Measurements from ENCODE around the gene ELAVL1.

ELAVL1 gene

GRCh38 chr19:7923295-7924191 lies 81.9 kb downstream of the ELAVL1 start:
- no peak overlapping the region for H3K4me3 ChIP-seq (ENCODE audit: low read depth, low read length)
- DNase-seq (ENCODE audit: low read depth, low spot score), result no peak
- TF ChIP-seq CTCF (IDR thresholded peaks at IDR 0.05; ENCODE audit: insufficient read depth, low read length, missing control alignments), result no peak
- POLR2A ChIA-PET, result no interaction called here
- CTCF ChIA-PET, result interaction anchor here (0.6 to 2.0 kb wide), 6 partner anchors 15 to 84 kb away, joined by 3 to 7 read pairs (median 3); partner anchors contain the start of gene TIMM44

GRCh38 chr19:7922836-7923195 lies 82.6 kb downstream of the ELAVL1 start:
- no peak overlapping the region for H3K4me3 ChIP-seq (ENCODE audit: low read depth, low read length)
- no peak for DNase-seq (ENCODE audit: low read depth, low spot score)
- ChIA-PET CTCF (interaction anchor here (1.5 to 5.9 kb wide), 4 partner anchors 21 to 80 kb away, joined by 6 to 29 read pairs (median 8); partner anchors contain the start of gene TIMM44), POLR2A (no interaction called here)
- no peak for TF ChIP-seq CTCF (IDR thresholded peaks at IDR 0.05; ENCODE audit: insufficient read depth, low read length, missing control alignments)

GRCh38 chr19:7921967-7922835 lies 83.2 kb downstream of the ELAVL1 start:
- TF ChIP-seq CTCF (IDR thresholded peaks at IDR 0.05; ENCODE audit: insufficient read depth, low read length, missing control alignments), result no peak
- DNase-seq (ENCODE audit: low read depth, low spot score), result no peak
- peak overlapping the region; percentile 66; the same call in 1 of the 2 replicates for H3K4me3 ChIP-seq (ENCODE audit: low read depth, low read length)
- CTCF ChIA-PET, result interaction anchor here (1.5 to 5.9 kb wide), 5 partner anchors 16 to 70 kb away, joined by 3 to 29 read pairs (median 8); partner anchors contain the start of gene TIMM44
- POLR2A ChIA-PET, result no interaction called here

- ChIA-PET CTCF (interaction anchor here (0.7 to 5.9 kb wide), 9 partner anchors 8 to 81 kb away, joined by 3 to 29 read pairs (median 8); partner anchors contain the start of gene TIMM44), POLR2A (interaction anchor here (0.8 to 2.3 kb wide), 5 partner anchors 8 to 52 kb away, joined by 4 to 13 read pairs (median 6); partner anchors contain the start of genes LRRC8E, MAP2K7 and TIMM44)
- H3K4me3 ChIP-seq (ENCODE audit: low read depth, low read length), result peak overlapping the region; percentile 66
- no peak for TF ChIP-seq CTCF (IDR thresholded peaks at IDR 0.05; ENCODE audit: insufficient read depth, low read length, missing control alignments)
- no peak for DNase-seq (ENCODE audit: low read depth, low spot score)
Observed at GRCh38 chr19:7921302-7921966, 84.0 kb downstream of the ELAVL1 start.

GRCh38 chr19:7920519-7921301 lies 84.7 kb downstream of the ELAVL1 start:
- DNase-seq (ENCODE audit: low read depth, low spot score), result peak; percentile 74
- ChIA-PET POLR2A (interaction anchor here (0.5 to 2.3 kb wide), 10 partner anchors 8 to 593 kb away, joined by 3 to 13 read pairs (median 4); partner anchors contain the start of genes LRRC8E, MAP2K7, TIMM44 and ZNF414), CTCF (interaction anchor here (0.7 to 5.9 kb wide), 12 partner anchors 8 to 81 kb away, joined by 3 to 29 read pairs (median 8); partner anchors contain the start of genes MAP2K7 and TIMM44)
- H3K4me3 ChIP-seq (ENCODE audit: low read depth, low read length), result peak overlapping the region; percentile 78
- no peak for TF ChIP-seq CTCF (IDR thresholded peaks at IDR 0.05; ENCODE audit: insufficient read depth, low read length, missing control alignments)

Data from AG04449 (cell line).